Adipocyte (in vitro differentiated cells): ENCODE measurements around the gene TSGA10.
"Not testable (repeated sequence)": the region's sequence is repeated elsewhere in the genome, so short reads cannot be mapped to it uniquely, and the experiment has no call there.

ENCODE experiments used
- DNase-seq: peaks from one replicate; pipeline ENCODE4 v3.0.0-alpha.2; 2015; ENCODE audit warnings: low read depth
- H3K27me3 ChIP-seq: replicated peaks from 2 replicates; pipeline ENCODE4 v1.7.0; 2013; ENCODE audit warnings: mild to moderate bottlenecking, low read length, moderate library complexity; ENCODE audit not compliant: control insufficient read depth, insufficient read depth
- H3K36me3 ChIP-seq: 2 replicates; pipeline ENCODE4 v1.7.0; 2013; ENCODE audit warnings: low read length, mild to moderate bottlenecking, moderate library complexity; ENCODE audit not compliant: control insufficient read depth, insufficient read depth, severe bottlenecking
- H3K4me1 ChIP-seq: 2 replicates; pipeline ENCODE4 v1.7.0; 2013; ENCODE audit warnings: mild to moderate bottlenecking, low read length, moderate library complexity; ENCODE audit not compliant: control insufficient read depth, insufficient read depth
- H3K4me3 ChIP-seq: 2 replicates; pipeline ENCODE4 v1.7.0; 2013; ENCODE audit warnings: mild to moderate bottlenecking, low read length, moderate library complexity
- H3K9ac ChIP-seq: 2 replicates; pipeline ENCODE4 v1.7.0; 2013; ENCODE audit warnings: mild to moderate bottlenecking, low read length, moderate library complexity
- H3K9me3 ChIP-seq: 2 replicates; pipeline ENCODE4 v1.7.0; 2013; ENCODE audit warnings: mild to moderate bottlenecking, low read length, moderate library complexity; ENCODE audit not compliant: control insufficient read depth

The TSGA10 gene, protein sequence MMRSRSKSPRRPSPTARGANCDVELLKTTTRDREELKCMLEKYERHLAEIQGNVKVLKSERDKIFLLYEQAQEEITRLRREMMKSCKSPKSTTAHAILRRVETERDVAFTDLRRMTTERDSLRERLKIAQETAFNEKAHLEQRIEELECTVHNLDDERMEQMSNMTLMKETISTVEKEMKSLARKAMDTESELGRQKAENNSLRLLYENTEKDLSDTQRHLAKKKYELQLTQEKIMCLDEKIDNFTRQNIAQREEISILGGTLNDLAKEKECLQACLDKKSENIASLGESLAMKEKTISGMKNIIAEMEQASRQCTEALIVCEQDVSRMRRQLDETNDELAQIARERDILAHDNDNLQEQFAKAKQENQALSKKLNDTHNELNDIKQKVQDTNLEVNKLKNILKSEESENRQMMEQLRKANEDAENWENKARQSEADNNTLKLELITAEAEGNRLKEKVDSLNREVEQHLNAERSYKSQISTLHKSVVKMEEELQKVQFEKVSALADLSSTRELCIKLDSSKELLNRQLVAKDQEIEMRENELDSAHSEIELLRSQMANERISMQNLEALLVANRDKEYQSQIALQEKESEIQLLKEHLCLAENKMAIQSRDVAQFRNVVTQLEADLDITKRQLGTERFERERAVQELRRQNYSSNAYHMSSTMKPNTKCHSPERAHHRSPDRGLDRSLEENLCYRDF

DNA sequence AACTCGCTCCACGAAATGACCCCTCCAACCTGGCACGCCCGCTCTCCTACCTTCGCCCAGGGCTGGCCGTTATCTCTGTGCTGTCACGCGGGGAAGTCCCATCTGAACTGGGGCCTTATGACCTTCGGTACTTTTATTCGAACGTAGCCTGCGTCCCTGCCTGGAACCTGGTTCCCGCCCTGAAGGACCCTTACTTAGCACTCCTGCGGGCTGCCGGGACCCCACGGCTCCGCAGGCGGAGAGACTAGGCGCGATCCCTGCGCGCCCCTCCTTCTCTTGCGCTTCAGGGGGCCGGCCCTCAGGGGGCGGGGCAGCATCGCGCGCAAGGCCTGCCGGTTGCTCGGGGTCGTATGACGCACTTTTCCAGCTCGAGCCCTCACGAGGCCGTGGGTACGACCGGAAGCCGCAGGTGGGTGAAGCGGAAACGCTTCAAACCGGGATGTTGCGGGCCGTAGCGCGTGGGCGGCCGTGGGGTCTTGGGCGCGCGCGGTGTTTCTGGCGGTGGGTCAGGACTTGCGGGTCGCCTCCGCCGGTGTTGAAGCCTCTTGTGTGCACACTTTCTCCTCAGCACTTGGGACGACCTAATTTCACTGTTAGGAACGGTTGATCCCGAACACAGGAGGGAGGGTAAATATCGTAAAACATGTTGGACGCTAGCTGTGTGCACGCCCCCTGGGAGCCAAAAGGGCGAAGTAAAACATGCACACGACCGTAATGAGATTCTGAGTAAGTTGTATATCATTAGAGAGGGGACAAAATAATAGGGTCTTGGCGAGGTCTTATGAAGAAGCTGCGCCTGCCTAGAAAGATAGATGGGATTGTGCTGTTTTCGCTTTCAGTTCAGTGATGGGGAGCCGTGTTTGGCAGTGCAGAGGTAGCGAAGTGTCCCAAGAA lies at the start of gene TSGA10, which contains the start of gene LIPT1:
TSS of gene TSGA10 (minus strand) at position 300 of the 894 bp plus-strand sequence. CDS start 45,503 bp downstream, outside the sequence.
TSS of gene LIPT1 (plus strand) at position 325 of the 894 bp plus-strand sequence. CDS start 6,991 bp downstream, outside the sequence.
- Histone ChIP-seq H3K9ac (peak within 1 kb of the TSS; percentile 90), H3K4me3 (peak within 1 kb of the TSS; percentile 95), H3K27me3 (no peaks in the 10 kb centered on the region), H3K4me1 (peaks cover 33% of the 10 kb centered on the region), H3K9me3 (no peaks in the 10 kb centered on the region), H3K36me3 (peaks cover 12% of the 10 kb centered on the region)
- peak; percentile 97 for DNase-seq

DNA sequence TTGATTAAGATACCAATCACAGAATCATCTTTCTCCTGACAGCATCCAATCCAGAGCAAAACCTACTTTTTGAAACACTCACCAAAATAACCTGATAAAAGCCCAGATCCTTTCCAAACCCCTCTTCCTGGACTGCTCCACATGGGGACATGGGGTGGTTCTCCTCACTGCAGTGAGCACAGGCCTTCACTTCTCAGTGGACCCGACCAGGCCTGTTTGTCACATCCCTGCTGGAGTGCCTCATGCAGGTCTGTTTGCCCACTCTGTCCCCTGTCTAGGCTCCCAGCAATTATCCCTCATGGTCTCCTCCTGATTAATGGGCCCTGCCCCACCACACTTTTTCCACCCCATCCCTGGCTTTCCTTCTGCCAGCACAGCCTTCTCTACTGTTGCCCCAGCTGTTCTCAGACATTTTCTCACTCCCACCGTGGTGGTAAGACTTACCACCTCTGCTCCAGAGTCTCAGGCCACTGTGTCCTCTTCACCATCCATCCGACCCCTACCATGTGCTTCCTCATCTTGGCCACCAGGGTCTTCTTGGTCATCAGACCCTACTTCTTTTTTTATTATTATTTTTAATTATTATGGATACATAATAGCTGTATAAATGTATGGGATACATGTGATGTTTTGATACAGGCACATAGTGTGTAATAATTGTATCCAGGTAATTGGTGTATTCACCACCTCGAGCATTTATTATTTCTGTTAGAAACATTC lies 47.4 kb upstream of the TSGA10 start:
- Histone ChIP-seq H3K4me3 (no peak overlapping the region), H3K9ac (no peak overlapping the region), H3K4me1 (no peaks in the 10 kb centered on the region), H3K27me3 (no peaks in the 10 kb centered on the region), H3K9me3 (no peaks in the 10 kb centered on the region), H3K36me3 (peaks cover 18% of the 10 kb centered on the region)
- DNase-seq = no peak

DNA sequence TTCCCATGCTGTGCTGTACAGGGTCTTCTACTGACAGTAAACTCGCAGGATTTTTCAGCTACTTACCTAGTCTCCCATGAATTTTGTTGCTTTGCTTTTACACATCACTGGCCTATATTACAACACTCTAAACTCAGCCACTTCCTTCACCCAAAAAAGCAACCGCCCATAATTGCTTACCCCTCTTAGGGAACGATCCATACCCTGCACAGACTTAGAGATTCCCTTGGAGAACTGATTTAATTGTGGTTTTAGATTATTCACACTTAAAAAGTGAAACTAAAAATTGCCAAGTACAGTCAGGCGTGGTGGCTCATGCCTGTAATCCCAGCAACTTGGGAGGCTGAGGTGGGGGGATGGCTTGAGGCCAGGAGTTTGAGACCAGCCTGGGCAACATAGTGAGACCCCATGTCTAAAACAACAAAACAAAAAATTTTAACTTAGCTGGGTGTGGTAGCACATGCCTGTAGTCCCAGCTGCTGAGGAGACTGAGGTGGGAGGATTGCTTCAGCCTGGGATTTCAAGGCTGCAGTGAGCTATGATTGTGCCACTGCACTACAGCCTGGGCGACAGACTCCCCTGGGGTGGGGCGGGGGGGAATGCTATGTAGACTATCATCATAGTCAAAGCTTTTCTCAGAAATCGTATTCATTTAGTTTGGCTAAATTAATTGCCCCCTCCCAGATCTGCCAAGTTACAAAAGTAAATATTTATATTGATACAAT lies 45.5 kb upstream of the TSGA10 start:
- Histone ChIP-seq H3K4me3 (no peak overlapping the region), H3K36me3 (peaks cover 36% of the 10 kb centered on the region), H3K9me3 (no peaks in the 10 kb centered on the region), H3K27me3 (no peaks in the 10 kb centered on the region), H3K4me1 (no peaks in the 10 kb centered on the region), H3K9ac (no peak overlapping the region)
- no peak for DNase-seq

DNA sequence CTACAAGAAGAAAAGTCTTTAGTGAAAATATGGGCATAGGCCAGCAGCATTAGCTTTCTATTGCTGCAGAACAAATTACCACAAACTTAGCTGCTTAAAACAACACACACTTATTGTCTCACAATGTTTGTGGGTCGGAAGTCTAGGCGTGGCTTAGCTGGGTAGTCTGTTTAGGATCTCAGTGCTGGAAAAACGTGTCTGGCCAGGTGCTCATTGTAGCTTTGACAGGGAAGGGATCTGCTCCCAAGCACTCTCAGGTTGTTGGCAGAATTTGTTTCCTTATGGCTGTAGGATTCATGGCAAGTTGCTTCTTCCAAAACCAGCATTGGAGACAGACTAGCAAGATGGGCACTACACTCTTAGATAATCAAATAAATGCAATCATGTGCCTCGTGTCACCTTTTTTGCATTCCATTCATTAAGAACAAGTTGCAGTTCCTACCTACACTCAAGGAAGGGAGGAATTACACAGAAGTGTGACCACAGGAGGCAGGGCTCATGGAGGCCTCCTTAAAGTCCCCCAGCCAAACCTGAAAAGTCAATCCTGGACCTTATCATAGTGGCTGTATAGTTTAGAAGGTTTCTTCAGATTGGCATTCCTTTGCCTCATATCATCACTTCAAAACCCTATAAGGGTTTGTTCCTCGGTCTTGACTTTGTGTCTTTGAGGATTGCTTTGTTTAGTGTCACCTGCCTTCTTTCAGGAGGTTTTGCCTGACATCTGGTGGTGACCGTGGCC lies 43.5 kb upstream of the TSGA10 start:
- H3K4me1 ChIP-seq = no peaks in the 10 kb centered on the region
- no peak overlapping the region for H3K9ac ChIP-seq

DNA sequence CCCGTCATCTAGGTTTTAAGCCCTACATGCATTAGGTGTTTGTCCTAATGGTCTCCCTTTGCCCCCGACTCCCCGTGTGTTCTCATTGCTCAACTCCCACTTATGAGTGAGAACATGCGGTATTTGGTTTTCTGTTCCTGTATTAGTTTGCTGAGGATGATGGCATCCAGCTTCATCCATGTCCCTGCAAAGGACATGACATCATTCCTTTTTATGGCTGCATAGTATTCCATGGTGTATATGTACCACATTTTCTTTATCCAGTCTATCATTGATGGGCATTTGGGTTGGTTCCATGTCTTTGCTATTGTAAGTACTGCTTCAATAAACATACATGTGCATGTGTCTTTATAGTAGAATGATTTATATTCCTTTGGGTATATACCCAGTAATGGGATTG lies 37.6 kb upstream of the TSGA10 start:
- H3K4me3 ChIP-seq, H3K9me3 ChIP-seq, H3K27me3 ChIP-seq, H3K9ac ChIP-seq, DNase-seq, H3K4me1 ChIP-seq: not testable (repeated sequence)
- H3K36me3 ChIP-seq = peaks cover 75% of the 10 kb centered on the region

More for the DNA sequence above, 43.5 kb upstream of the TSGA10 start:
- H3K4me3 ChIP-seq = no peak overlapping the region
- no peaks in the 10 kb centered on the region for H3K9me3 ChIP-seq
- DNase-seq = no peak
- H3K36me3 ChIP-seq = peaks cover 50% of the 10 kb centered on the region
- H3K27me3 ChIP-seq = no peaks in the 10 kb centered on the region

DNA sequence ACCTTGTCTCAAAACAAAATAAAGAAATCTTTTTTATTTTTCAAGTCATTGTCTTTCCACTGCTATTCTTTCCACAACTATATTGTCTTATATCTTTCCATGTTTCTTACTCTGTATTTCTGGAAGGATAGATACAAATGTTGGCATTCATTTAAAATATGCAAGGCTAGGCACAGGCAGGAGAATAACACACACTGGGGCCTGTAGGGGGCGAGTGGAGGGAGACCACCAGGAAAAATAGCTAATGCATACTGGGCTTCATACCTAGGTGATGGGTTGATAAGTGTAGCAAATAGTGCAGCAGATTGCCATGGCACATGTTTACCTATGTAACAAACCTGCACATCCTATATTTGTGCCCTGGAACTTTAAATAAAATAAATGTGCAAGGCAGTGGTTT lies 35.8 kb upstream of the TSGA10 start:
- no peaks in the 10 kb centered on the region for H3K9me3 ChIP-seq
- H3K27me3 ChIP-seq = no peaks in the 10 kb centered on the region
- peaks cover 65% of the 10 kb centered on the region for H3K36me3 ChIP-seq
- no peak overlapping the region for H3K9ac ChIP-seq
- no peak for DNase-seq
- no peaks in the 10 kb centered on the region for H3K4me1 ChIP-seq
- no peak overlapping the region for H3K4me3 ChIP-seq

DNA sequence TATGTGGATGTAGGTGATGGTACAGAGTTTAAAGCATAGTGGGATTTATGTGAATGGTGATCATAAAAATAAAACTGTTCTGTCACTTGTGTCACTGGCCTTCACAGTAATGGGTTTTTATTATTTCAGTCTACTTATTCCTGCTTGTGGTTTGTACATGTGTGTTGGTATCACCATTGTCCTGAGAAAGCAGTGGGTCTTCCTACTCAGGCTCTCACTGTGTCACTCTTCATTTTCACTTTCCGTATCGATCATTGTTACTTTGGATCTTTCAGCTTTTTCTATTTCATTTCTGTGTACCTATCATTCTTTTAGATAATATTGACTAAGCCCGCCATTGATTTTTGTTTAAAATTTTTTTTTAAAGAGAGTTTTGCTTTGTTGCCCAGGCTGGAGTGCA lies 33.6 kb upstream of the TSGA10 start:
- no peak for DNase-seq
- Histone ChIP-seq H3K9ac (no peak overlapping the region), H3K36me3 (peaks cover 49% of the 10 kb centered on the region), H3K9me3 (no peaks in the 10 kb centered on the region), H3K4me3 (no peak overlapping the region), H3K27me3 (no peaks in the 10 kb centered on the region), H3K4me1 (no peaks in the 10 kb centered on the region)

DNA sequence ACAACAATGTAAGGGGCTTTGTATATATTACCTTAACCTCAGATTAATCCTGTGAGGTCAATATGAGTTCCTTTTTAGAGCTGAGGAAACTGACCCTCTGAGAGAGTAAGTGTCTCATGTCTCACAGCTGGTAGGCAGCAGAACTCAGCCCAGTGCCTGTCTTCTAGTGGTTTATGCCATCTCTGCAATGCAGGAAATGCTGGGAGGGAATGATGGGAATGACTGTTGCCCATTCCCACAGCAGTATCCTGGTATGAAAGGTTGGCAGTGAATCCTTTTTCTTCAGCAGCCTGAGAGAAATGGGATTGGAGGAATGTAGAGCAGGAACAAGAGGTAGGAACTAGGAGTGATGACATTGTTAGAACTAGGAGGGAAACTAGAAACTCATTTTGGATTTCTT lies 32.3 kb upstream of the TSGA10 start:
- Histone ChIP-seq H3K9me3 (no peaks in the 10 kb centered on the region), H3K9ac (no peak overlapping the region), H3K4me3 (no peak overlapping the region), H3K4me1 (peaks cover 9% of the 10 kb centered on the region), H3K27me3 (no peaks in the 10 kb centered on the region), H3K36me3 (peaks cover 42% of the 10 kb centered on the region)
- DNase-seq = no peak

DNA sequence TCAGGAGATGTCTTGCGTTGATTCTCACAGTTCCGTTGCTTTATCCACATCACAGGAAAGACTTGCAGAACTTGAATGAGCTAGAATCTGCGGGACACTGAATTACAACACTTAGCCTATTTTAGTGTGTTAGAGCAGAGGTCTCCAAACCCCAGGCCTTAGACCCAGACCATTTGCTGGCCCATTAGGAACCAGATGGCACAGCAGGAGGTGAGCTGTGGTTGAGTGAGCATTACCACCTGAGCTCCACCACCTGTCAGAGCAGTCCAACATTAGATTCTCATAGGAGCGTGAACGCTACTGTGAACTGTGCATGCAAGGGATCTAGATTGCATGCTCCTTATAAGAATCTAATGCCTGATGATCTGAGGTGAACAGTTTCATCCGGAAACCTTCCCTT lies 30.1 kb upstream of the TSGA10 start:
- H3K4me1 ChIP-seq = peaks cover 18% of the 10 kb centered on the region

More for the DNA sequence above, 30.1 kb upstream of the TSGA10 start:
- Histone ChIP-seq H3K4me3 (no peak overlapping the region), H3K36me3 (peaks cover 26% of the 10 kb centered on the region), H3K27me3 (no peaks in the 10 kb centered on the region), H3K9me3 (no peaks in the 10 kb centered on the region), H3K9ac (no peak overlapping the region)
- DNase-seq = no peak
